GM18867 (cell line): ENCODE measurements around the gene SPI1.
A peak's percentile ranks its signal among the peaks of the same experiment; 100 is the strongest.

ENCODE experiments used
- ATAC-seq: cut with Tn5 transposase; IDR thresholded peaks from one replicate; pipeline ENCODE4 v1.9.1; 2021; ENCODE audit warnings: mild to moderate bottlenecking, moderate library complexity; ENCODE audit not compliant: unreplicated experiment

SPI1 gene

DNA sequence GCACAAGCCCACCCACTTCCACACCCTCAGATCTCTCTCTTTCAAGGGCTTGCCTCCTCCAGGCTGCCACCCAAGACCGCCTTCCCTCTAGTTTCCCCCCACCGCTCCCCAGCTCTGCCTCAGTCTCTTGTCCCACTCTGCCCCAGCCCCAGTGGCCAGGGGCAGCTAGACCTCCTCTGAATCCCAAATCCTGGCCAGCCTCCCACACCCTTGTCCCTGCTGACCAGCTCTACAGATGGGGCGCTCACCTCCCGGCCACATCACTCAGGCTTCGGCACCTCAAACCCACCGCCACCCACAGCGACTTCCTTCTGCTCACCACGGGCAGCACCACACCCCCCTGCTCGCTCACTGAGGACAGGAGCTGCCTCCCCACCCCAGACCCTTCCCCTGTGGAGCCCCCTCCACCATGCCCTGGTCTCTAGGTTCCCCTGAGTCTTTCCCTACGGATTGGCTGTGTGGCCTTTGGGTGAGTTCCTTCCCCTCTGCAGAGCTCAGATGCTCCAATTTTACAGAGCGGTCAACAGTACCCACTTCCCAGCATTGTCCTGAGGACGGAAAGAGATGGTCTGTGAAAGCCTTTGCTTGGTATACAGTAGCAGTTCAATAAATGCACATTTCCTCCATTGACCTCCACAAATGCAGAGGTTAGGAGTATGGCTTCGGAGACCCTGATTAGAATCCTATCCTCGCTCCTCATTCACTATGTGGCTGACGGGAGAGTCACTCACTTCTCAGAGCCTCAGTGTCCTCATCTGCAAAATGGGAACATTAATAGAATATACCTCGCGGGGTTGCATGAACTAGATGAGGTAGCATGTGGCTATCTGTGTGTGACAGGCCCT, 11.5 kb upstream of the SPI1 start:
- ATAC-seq, result no peak

DNA sequence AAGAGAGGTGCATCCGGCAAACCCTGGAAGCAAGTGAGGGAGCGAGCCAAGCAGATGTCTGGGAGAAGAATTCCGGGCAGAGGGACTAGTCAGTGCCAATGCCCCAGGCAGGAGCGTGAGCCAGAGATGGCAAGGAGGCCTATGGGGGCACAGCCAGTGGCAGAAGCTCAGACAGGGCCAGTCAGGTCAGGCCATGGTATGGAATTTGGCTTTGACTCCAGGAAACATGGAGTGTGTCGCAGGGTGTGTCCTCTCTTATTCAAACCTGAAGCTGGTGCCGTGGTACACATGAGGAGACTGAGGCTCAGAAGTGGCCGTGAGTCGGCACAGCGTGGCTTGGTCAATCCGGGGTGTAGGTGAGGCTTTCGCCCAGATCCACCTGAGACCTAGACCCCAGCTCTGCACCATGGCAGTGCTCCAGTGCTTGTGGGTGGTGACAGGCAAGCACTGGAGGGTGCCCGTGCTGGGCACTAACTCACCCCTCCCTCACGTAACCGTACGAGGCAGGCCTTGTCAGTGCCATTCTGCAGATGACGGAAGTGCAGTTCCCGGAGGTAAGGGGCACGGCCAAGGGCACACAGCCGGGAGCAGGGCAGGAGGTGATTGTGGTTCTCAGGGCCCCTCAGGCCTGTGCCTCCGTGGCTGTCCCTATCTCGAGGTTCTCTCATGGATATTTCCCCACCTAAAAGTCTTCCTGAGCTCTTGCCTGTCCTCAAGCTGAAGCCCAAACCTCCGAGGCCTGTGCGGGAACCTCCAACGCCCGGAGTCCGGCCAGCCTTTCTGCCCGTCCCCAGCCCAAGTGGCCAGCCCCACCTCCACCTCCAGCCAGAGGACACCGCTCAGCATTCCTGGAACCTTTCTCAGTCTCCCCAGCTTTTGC, 10.6 kb upstream of the SPI1 start:
- ATAC-seq, result no peak

DNA sequence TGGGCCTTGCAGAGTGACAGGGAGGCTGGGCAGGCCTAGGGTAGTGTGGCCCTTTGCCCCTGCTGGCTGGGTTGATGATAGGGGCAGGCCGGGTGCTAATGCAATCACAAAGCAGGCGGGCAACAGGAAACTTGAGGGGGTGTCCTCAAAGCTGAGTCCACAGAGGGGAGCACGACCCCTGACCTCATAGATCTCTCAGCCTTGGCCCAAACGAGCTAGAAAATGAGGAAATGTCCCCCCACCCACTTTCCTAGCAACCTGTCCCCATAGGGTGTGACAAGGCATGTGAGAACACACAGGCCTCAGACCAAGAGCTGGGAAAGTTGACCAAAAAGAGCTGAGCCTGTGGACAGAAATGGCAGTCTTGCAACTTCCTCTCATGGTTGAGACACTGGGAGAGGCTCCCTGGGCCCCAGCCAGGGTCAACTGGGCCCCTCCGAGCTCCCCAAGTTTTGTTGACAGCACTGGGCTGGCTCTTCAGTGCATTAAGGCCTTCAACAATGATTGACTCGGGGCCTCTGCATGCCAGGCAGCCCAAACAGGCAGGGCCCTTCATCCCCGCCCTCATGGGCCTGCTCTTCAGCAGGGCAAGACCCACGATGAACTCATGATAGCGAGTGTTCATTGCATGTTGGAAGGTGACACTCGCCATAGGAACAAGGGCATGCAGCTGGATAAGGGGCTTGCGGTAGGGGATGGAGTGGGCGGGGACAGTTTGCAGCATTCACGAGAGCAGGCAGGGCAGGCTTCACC, 9.8 kb upstream of the SPI1 start:
- ATAC-seq, result no peak

DNA sequence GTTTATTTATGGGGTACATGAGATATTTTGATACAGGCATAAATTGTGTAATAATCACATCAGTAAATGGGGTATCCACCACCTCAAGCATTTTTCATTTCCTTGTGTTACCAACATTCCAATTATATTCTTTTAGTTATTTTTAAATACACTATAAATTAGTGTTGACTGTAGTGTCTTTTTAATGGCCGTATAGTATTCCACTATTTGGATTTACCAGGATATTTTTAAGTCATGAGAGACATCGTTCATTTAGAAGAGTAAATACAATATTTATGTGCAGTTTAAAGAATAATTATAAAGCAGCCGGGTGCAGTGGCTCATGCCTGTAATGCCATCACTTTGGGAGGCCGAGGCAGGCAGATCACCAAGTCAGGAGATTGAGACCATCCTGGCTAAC, 6.2 kb upstream of the SPI1 start:
- ATAC-seq, result no peak

DNA sequence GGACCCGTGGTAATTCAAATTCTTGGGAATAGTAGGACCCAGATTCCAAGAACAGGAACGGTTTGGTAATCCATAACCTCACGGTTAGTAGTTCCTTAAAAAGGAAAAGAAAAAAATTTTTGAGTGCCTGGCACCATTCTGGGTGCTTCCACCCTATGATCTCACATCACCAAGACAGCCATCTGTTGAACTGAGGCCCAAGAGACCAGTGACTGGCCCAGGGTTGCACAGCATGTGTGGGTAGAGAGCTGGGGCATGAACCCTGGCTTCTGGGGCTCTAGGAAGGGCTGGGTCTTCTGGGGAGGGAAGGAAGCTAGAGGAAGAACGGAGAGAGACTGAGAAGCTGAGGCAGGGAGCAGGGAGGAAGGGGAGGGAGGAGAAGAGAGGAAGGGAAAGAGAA, 4.7 kb upstream of the SPI1 start:
- no peak for ATAC-seq

DNA sequence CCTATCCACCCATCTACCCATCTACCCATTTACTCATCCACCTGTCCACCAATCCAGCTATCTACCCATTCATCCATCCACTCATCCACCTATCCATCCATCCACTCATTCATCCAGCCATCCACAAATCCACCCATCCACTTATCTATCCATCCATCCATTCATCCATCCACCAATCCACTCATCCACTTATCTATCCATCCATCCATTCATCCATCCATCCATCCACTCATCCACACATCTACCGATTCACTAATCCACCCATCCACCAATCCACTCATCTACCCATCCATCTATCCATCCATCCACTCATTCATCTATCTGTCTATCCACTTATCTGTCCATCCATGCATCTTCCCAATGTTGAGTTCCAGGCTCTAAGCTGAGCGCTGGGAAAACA, 1.7 kb upstream of the SPI1 start:
- ATAC-seq, result no peak

DNA sequence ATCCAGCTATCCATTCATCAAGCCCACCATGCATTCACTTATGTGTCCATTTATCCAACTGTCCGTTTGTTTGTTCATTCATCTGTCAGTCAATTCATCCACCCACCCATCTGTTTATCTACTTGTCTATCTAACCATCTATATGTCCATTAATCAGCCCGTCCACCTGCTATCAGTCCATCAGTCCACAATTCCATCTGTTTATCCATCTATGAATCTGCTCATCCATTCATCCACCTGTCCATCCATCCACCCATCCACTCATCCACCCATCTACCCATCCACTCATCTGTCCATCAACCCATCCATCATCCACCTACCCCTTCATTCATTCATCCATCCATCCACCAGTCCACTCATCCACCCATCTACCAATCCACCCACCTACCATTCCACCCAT, 970 bp upstream of the SPI1 start:
- ATAC-seq, result no peak

DNA sequence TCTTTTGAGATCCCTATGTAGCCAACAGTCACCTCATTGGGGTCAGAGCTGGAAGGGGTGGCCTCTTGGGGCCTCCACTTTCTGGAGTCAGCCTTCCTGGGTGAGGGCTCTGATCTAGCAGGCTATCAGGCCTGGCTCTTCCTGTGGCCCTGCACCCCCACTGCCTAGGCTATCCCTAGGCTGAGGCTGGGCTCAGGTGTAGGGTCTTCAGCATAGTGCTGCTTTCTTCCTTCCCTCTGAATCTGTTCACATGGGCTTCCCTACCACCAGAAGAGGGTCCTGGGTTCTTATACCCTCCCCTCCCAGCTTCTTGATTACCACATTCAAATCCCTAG, 456 bp upstream of the SPI1 start:
- ATAC-seq, result no peak

DNA sequence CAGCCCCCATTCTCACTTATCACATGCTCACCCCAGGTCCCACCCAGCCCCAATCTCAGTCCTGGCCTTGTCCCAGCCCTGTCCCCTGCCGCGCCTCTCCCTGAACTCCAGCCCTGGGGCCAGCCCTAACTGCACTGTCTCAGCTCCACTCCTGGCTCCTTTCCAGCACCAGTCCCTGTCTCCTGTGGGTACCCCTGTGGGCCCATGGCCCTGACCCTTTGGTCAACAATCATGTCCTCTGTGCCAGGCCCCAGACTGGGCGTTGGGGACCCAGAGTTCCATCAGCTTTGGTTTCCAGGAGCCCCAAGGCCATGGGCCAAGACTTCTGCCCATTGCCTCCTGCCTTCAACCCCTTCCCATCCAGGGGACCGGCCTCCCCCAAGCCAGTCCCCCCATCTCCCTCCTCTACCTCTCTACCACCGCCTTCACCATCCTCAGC, 757 bp downstream of the SPI1 start:
- ATAC-seq, result peak; percentile 9

DNA sequence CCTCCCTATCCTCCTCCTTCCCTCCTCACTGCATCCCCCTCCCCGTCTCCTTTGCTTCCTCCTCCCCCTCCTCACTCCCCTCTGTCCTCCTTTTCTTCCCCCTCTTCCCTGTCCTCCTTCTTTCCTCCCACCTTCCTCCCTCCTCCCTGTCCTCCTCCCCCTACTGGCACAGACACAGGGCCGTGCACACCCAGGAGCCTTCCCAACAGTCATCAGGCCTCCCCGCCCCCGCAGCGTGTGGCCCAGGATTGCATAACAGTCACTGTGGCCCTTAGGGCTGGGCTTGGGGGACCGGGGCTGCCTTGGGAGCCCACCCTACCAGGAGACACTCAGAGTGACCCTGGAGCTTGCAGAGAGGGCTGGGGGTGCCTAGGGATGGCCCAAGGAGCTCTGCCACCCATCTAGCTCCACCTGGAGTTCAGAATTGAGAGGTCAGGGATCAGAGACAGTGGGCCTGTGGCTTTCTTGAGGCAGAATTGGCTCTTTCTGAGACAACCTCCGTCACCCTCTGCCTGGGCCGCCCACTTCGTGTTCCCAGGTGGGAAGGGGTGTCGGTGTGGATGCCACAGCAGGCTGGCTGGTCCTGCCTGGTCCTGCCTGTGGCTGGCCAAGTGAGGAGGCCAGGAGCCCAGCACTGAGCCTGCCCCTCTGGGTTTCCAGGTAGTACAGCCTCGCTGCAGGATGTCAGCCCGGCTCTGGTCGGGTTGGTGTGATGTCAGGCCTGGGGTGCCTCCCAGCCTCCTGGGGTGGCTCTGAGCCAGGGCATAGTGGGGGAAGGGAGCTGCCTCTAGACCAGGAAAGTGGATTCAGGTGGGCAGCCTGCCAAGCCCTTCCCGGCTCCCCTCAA, 1.6 kb downstream of the SPI1 start:
- ATAC-seq, result peak; percentile 40

DNA sequence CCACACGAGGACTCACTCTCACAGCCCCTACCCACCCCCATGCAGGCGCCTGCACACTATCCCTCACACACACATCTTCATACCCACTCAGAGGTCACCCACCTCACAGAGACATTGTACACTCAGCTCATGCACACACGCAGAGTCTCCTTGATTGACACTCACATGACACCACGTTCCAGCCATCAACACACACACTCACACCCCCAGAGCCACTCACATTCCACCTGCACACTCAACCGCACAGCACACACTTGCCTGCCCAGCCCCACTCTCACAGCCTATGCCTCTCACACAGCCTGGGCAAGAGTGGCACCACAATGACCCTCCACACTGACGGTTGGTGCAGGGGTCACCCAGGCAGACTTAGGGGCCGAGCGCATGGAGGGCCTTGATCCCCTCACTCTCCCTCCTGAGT, 2.2 kb downstream of the SPI1 start:
- no peak for ATAC-seq

DNA sequence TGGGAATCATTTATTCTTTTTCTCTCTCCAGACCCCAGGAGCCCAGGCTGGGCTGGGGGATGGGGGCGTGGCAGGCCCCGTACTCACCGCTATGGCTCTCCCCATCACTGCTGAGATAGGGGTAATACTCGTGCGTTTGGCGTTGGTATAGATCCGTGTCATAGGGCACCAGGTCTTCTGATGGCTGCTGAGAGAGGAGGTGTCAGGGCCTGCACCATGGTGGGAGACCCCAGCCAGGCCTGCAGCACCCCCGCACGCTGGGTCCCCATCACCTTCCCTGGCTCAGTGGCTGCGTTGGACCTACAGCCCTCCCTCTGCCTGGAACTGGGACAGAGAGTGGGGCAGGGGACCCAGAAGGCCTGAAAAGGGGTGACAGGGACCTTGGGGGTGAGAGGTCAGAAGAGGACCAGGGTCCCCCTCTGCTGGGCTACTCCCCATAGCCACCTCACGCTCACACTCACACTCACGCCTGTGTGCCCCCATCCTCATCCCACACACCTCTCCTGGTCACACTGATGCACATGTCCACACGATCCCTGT, 2.7 kb downstream of the SPI1 start:
- no peak for ATAC-seq

DNA sequence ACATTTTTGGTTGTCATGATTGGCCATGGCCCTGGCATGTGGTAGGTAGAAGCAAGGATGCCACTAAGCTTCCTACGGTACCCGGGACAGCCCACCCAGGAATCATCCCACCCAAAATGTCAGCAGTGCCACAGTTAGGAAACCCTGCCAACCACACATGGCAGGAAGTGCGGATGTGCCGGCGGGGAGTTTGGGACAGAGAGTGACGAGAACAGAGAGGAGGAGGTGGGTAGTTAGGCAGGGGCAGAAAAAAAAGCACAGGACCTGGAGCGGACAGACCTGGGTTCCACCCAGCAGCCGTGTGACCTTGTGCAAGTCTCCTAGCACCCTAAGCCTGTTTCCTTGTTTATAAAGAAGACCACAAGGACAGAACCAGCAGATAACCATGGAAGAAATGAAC, 3.3 kb downstream of the SPI1 start:
- ATAC-seq, result no peak

DNA sequence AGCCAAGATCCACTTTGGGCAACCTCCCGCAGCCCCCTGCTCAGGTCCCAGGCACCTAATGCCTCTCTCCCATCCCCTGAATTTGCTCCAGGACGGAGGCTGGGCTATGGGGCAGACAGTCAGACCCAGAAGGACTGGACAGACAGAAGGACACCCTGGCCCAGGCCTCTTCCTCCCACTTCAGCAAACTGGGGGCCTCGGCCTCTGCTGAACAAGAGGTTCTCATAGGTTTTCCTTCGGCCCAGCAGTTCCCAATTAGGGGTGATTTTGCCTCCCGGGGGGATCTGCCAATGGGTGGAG, 3.7 kb downstream of the SPI1 start:
- ATAC-seq, result no peak

DNA sequence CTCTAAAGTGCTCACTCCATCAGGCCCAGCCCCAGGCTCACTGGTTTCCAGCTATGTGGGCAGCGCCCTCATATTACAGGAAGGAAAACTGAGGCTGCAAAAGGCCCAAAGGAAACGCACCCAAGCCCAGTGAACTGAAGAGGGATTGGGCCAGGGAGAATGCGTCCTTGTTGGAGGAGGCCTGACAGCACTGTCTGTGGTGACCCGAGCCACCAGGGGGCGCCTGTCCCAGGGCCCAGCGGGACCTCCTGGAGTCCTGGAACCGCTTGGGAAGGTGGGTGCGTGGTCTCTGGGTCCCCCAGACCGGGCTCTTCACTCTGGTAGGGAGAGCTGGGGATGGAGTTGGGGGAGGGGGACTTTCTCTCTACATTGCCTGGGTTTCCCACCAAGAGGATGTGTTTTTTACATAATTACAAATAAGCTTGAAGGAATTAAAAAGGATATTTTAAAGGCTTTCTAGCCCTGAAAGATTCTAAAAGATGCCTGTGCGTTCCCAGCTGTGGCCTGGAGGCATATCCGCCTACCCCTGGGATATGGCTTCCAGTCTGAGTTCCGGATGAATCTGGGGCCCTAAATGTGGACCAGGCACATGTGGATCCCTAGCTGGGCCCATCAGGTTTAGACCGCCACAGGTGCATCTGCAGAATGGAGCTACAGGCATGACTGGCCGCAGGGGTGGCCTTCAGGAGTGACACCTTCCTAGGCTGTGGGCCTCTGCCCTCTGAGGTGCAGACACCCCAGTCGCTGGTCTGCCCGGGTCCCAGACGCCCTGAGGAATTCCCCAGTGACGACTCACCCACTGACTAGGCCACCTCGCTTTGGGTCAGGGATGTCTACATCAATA, 4.2 kb downstream of the SPI1 start:
- no peak for ATAC-seq

DNA sequence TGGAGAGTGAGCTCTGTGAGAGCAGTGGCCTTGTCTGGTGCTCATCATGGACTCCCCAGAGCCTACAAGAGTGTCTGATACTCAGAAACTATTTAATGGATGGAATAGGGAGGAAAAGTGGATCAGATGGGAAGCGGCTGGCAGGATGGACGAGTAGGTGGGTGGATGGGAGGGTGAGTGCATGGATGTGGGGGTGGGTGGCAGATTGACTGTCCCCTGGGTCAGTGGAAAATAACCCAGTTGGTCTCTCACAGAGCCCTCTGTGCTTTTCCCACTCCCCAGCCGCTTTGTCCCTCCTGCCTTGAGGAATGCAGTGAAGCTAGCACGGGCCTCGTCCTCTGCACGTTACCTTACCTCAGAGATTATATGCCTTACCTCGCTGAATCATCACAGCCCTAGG, 5.9 kb downstream of the SPI1 start:
- no peak for ATAC-seq

DNA sequence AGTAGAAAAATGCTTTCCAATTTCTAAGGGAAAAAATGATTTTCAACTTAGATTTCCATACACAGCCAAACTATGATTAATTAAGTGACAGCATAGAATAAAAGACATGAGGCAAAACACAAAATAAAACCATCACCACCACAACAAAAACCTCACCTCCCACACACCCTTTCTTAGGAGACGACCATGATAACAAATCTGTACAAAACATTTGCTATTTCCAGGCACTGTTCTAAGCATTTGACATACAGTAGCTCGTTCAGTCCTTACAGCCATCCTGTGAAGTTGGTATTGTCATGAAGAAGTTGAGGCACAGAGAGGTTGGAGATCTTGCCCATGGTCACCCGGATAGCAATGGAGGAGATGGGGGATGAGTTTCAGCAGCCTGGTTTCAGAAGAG, 8.7 kb downstream of the SPI1 start:
- no peak for ATAC-seq

DNA sequence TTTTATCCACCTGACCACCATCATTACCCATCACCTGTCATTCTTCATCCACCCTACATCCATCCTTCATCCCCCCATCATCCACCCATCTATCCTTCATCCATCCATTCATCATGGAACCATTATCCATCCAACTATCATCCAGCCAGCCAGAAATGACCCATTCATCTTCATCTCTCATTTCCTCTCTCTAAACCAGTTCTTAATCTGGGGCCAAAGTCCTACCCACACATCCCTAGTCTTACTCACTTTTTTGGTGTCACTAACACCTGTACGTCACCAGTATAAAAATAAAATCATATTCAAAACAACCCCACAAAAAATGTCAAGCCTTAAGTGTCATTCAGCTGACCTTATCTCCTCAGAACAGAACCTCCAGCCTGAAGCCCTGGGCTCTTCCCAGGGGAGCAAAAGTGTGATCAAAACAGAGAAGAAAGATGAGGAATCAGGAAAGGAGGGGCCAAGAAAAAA, 12.3 kb downstream of the SPI1 start:
- ATAC-seq, result peak; percentile 55

DNA sequence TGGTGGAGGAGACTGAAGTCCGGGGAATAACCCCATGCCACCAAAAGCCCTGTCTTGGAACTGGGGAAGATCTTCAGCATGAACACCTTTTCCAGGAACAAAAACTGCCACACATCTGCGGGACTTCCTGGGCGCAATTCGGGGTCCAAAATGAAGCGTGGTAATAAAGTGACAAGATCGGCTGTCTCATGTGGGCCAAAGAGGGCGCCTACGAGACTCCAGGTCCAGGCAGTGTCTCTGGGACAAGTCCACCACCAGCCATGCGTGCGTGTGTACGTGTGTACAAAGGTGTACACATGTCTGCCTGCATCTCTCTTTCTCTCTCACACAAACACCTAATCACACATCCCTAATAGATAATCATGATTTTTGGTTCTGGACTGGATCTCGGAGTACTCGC, 16.9 kb downstream of the SPI1 start:
- no peak for ATAC-seq

DNA sequence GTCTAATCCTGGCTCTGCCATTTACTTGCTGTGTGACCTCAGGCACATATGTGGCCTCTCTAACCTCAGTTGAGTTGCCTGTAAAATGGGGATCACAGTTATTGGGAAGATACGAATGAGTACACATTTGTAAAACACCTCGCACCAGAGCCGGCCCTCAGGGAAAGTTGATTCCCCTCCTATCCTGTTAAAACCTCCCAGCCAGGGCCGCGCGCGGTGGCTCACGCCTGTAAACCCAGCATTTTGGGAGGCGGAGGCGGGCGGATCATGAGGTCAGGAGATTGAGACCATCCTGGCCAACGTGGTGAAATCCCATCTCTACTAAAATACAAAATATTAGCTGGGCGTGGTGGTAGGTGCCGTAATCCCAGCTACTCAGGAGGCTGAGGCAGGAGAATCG, 18.0 kb downstream of the SPI1 start:
- ATAC-seq, result no peak
